SK-N-SH (cell line): Measurements from ENCODE around the gene PXMP4. TPM values are rescaled to one million over a fixed set of nuclear protein-coding genes. Genes with fewer than 3 reads are reported as not detected.

ENCODE experiments used
- CTCF ChIA-PET: fragments of 300-600, 350-600 bp; formaldehyde crosslinking; extraction: SDS; loops from one replicate; lab custom pipeline; 2021; lab: Yijun Ruan, JAX
- POLR2A ChIA-PET: fragments of 350-600 bp; sonication (Branson Sonifier 250); formaldehyde crosslinking; extraction: SDS; loops from one replicate; lab custom pipeline; 2020; ENCODE audit warnings: antibody characterized with exemption, inconsistent platforms; lab: Yijun Ruan, JAX
- DNase-seq: peaks from one replicate; pipeline ENCODE4 v3.0.0; 2012
- H2AFZ ChIP-seq: fragments of 200-600 bp; sonication (generic); 2 replicates; pipeline ENCODE4 v1.8.1; 2016; ENCODE audit warnings: antibody characterized with exemption, mild to moderate bottlenecking, low read depth
- H3F3A ChIP-seq: fragments of 200-600 bp; sonication (generic); replicated peaks from 2 replicates; pipeline ENCODE3; 2016; ENCODE audit warnings: antibody characterized with exemption, mild to moderate bottlenecking; ENCODE audit not compliant: insufficient read depth
- H3K27ac ChIP-seq, 2 experiments: fragments of 200-500 bp in 1 of 2; fragments of 200-600 bp in 1 of 2; sonication (Bioruptor generic) in 1 of 2; sonication (generic), shearing (Covaris generic) in 1 of 2; 2 replicates each; pipeline versions ENCODE4 v1.5.1 to v1.6.1; 2014 to 2016; ENCODE audit warnings: low read depth in 2 of 2, inconsistent platforms in 1 of 2, low read length in 1 of 2, mild to moderate bottlenecking in 1 of 2, mixed read lengths in 1 of 2
- H3K27me3 ChIP-seq: fragments of 200-600 bp; sonication (generic), shearing (Covaris generic); 2 replicates; pipeline ENCODE4 v1.6.1; 2016; ENCODE audit warnings: mixed run types; ENCODE audit not compliant: insufficient read depth
- H3K36me3 ChIP-seq, 2 experiments: fragments of 200-500 bp in 1 of 2; fragments of 200-600 bp in 1 of 2; sonication (Bioruptor generic) in 1 of 2; sonication (generic) in 1 of 2; replicated peaks in 1 of 2; 2 replicates each; pipeline versions ENCODE3 to v1.5.1; 2014 to 2016; ENCODE audit warnings: low read length in 1 of 2, mild to moderate bottlenecking in 1 of 2; ENCODE audit not compliant: insufficient read depth in 2 of 2, control insufficient read depth in 1 of 2
- H3K4me1 ChIP-seq, 2 experiments: fragments of 200-500 bp in 1 of 2; fragments of 200-600 bp in 1 of 2; sonication (Bioruptor generic) in 1 of 2; sonication (generic), shearing (Covaris generic) in 1 of 2; 2 replicates each; pipeline versions ENCODE4 v1.5.1 to v1.6.1; 2014 to 2016; ENCODE audit warnings: low read depth in 1 of 2, low read length in 1 of 2, mixed run types in 1 of 2; ENCODE audit not compliant: insufficient read depth in 2 of 2, control insufficient read depth in 1 of 2
- H3K4me2 ChIP-seq: fragments of 200-600 bp; sonication (generic), shearing (Covaris generic); 2 replicates; pipeline ENCODE4 v1.6.1; 2017; ENCODE audit warnings: mixed run types
- H3K4me3 ChIP-seq, 2 experiments: fragments of 200-500 bp in 1 of 2; fragments of 200-600 bp in 1 of 2; sonication (Bioruptor generic) in 1 of 2; sonication (generic), shearing (Covaris generic) in 1 of 2; 2 replicates each; pipeline versions ENCODE4 v1.5.1 to v1.8.1; 2014 to 2016; ENCODE audit warnings: low read depth in 2 of 2, inconsistent platforms in 1 of 2, low read length in 1 of 2, mild to moderate bottlenecking in 1 of 2, mixed read lengths in 1 of 2, moderate library complexity in 1 of 2
- H3K79me2 ChIP-seq: fragments of 200-600 bp; sonication (generic); 2 replicates; pipeline ENCODE4 v1.8.1; 2017; ENCODE audit warnings: mild to moderate bottlenecking; ENCODE audit not compliant: insufficient read depth
- H3K9ac ChIP-seq: fragments of 200-600 bp; sonication (generic); 2 replicates; pipeline ENCODE4 v1.6.1; 2017; ENCODE audit warnings: mixed run types
- H3K9me2 ChIP-seq: fragments of 200-600 bp; sonication (generic); 2 replicates; pipeline ENCODE4 v1.6.1; 2017; ENCODE audit warnings: mixed run types
- H3K9me3 ChIP-seq: fragments of 200-600 bp; sonication (generic); 2 replicates; pipeline ENCODE4 v1.6.1; 2017; ENCODE audit warnings: mixed run types, mild to moderate bottlenecking, moderate library complexity
- H4K20me1 ChIP-seq: fragments of 200-600 bp; sonication (generic); 2 replicates; pipeline ENCODE4 v1.6.1; 2017; ENCODE audit warnings: mild to moderate bottlenecking, mixed run types; ENCODE audit not compliant: insufficient read depth
- CHD2 ChIP-seq: fragments of 150-350 bp; IDR thresholded peaks from 2 replicates; pipeline ENCODE4 v1.6.1; 2018; ENCODE audit warnings: low read length; ENCODE audit not compliant: partially characterized antibody
- EP300 ChIP-seq, 2 experiments: IDR thresholded peaks; 2 replicates each; pipeline versions ENCODE4 v1.4.0 to v1.6.1; 2012; ENCODE audit warnings: borderline replicate concordance in 1 of 2, low read depth in 1 of 2, low read length in 1 of 2
- FOXM1 ChIP-seq: IDR thresholded peaks from 2 replicates; pipeline ENCODE4 v1.4.0; 2012; ENCODE audit warnings: low read depth, mild to moderate bottlenecking
- GATA2 ChIP-seq: sonication (generic); formaldehyde crosslinking; IDR thresholded peaks from 2 replicates; pipeline ENCODE4 v1.5.0; 2020; ENCODE audit warnings: mild to moderate bottlenecking, missing genetic modification reagents
- MAX ChIP-seq: IDR thresholded peaks from 2 replicates; pipeline ENCODE4 v1.4.0; 2012; ENCODE audit warnings: low read depth
- MXI1 ChIP-seq: IDR thresholded peaks from 2 replicates; pipeline ENCODE4 v1.6.1; 2012; ENCODE audit warnings: mild to moderate bottlenecking, low read depth, low read length, improper control_type of control experiment
- NFIC ChIP-seq: IDR thresholded peaks from 2 replicates; pipeline ENCODE4 v1.4.0; 2012; ENCODE audit warnings: borderline replicate concordance
- PBX3 ChIP-seq: IDR thresholded peaks from 2 replicates; pipeline ENCODE4; 2012
- POLR2AphosphoS5 ChIP-seq: IDR thresholded peaks from 2 replicates; pipeline ENCODE4 v1.6.1; 2012; ENCODE audit warnings: low read depth, low read length
- RCOR1 ChIP-seq: fragments of 150-350 bp; IDR thresholded peaks from 2 replicates; pipeline ENCODE4 v1.6.1; 2017; ENCODE audit warnings: antibody characterized with exemption, low read length
- REST ChIP-seq: IDR thresholded peaks from 2 replicates; pipeline ENCODE4 v1.6.1; 2012; ENCODE audit warnings: mild to moderate bottlenecking, low read depth, low read length, moderate library complexity
- RFX5 ChIP-seq: IDR thresholded peaks from 2 replicates; pipeline ENCODE4 v1.6.1; 2012; ENCODE audit warnings: mild to moderate bottlenecking, improper control_type of control experiment, low read length
- RXRA ChIP-seq: IDR thresholded peaks from 2 replicates; pipeline ENCODE4 v1.4.0; 2012; ENCODE audit warnings: low read depth, mild to moderate bottlenecking, borderline replicate concordance
- SMC3 ChIP-seq: IDR thresholded peaks from 2 replicates; pipeline ENCODE4 v1.6.1; 2012; ENCODE audit warnings: low read depth, low read length, improper control_type of control experiment
- USF1 ChIP-seq: IDR thresholded peaks from 2 replicates; pipeline ENCODE4 v1.4.0; 2012; ENCODE audit warnings: low read depth, borderline replicate concordance
- WGBS: methylation state at CpG from one replicate; pipeline ENCODE4 v1.1.6; 2017; ENCODE audit warnings: low lambda C conversion rate; 5-methylcytosine and 5-hydroxymethylcytosine counted together
- polyA plus RNA-seq, 3 experiments: library from polyadenylated mRNA; depleted of rRNA; stranded (reverse); fragments of >200 nt; gene quantifications; 2 replicates each; pipeline ENCODE4 v1.2.3, GENCODE V29; 2012

PXMP4 gene
- polyA plus RNA-seq, 1 of the 3 experiments (the other 2 are of a cell fraction) = 5.6 TPM

- TF ChIP-seq PBX3 = no peak
- TF ChIP-seq NFIC = no peak
- no peak for TF ChIP-seq RCOR1
- TF ChIP-seq CHD2 = no peak
- no peak for TF ChIP-seq MXI1
- no peak for TF ChIP-seq SMC3
- no peak for TF ChIP-seq RXRA
- H3K27me3 ChIP-seq = no peaks in the 10 kb centered on the region
- peak overlapping the region; percentile 88 for H2AFZ ChIP-seq
- ChIA-PET CTCF (interaction anchor here (1.0 to 2.1 kb wide), 4 partner anchors 10 to 51 kb away, joined by 3 to 9 read pairs (median 5); partner anchors contain the start of gene ZNF341), POLR2A (interaction anchor here (0.5 to 1.5 kb wide), 6 partner anchors 12 to 644 kb away, joined by 3 to 7 read pairs (median 4); partner anchors contain the start of genes ITCH and ZNF341)
- peak overlapping the region; percentile 79 for H3K4me2 ChIP-seq
- no peaks in the 10 kb centered on the region for H3K9me2 ChIP-seq
- H3K36me3 ChIP-seq = no peaks in the 10 kb centered on the region
- peak overlapping the region; percentile 57 for H3K9ac ChIP-seq
- WGBS = 42% methylated on average over 13 of the region's 13 CpGs
- H3K4me3 ChIP-seq = peak overlapping the region; percentile 78 to 84
- peak overlapping the region in 1 of 2 experiments; percentile 54; a peak in 3 of 4 replicates for H3K27ac ChIP-seq
- no peaks in the 10 kb centered on the region for H4K20me1 ChIP-seq
- DNase-seq = no peak
- H3F3A ChIP-seq = no peaks in the 10 kb centered on the region
- no peaks in the 10 kb centered on the region for H3K9me3 ChIP-seq
- peaks cover 11% of the 10 kb centered on the region; the same call in 1 of the 2 replicates for H3K79me2 ChIP-seq
- peaks cover 0 to 7% of the 10 kb centered on the region in 2 experiments; a peak in 1 of 4 replicates for H3K4me1 ChIP-seq
These were observed 677 bp downstream of the PXMP4 start for GRCh38 chr20:33719277-33719988.

- Histone ChIP-seq H3K27me3 (no peaks in the 10 kb centered on the region), H3K79me2 (peaks cover 11% of the 10 kb centered on the region; the same call in 1 of the 2 replicates), H3K9me2 (no peaks in the 10 kb centered on the region), H3K4me1 (peaks cover 0 to 7% of the 10 kb centered on the region in 2 experiments; a peak in 1 of 4 replicates), H3K4me2 (no peak overlapping the region), H2AFZ (no peak overlapping the region), H3K4me3 (no peak overlapping the region), H3K9me3 (no peaks in the 10 kb centered on the region), H3F3A (no peaks in the 10 kb centered on the region), H3K9ac (no peak overlapping the region), H3K27ac (no peak overlapping the region), H4K20me1 (no peaks in the 10 kb centered on the region), H3K36me3 (no peaks in the 10 kb centered on the region)
- TF ChIP-seq EP300 (IDR thresholded peaks at IDR 0.05; ENCODE audit: borderline replicate concordance in 1 of 2, low read depth in 1 of 2, low read length in 1 of 2) (no peak), FOXM1 (no peak), MAX (no peak), POLR2AphosphoS5 (no peak), RFX5 (no peak), RXRA (no peak), REST (no peak), PBX3 (no peak), GATA2 (CRISPR knock-in tag) (no peak), USF1 (no peak)
- CTCF ChIA-PET = interaction anchor here (1.1 kb wide), 1 partner anchor 50 kb away, joined by 3 read pairs; the partner anchor contains the start of gene ACTL10
- POLR2A ChIA-PET = no interaction called here
- no peak for DNase-seq
- WGBS = 78% methylated on average over 2 of the region's 2 CpGs
These were observed 3.6 kb downstream of the PXMP4 start for GRCh38 chr20:33716498-33716897.
